Activated CD4-positive, alpha-beta T cell treated with anti-CD3 and anti-CD28 coated beads for 1 hour (primary cell): Measurements from ENCODE around the gene SPRR2A.
"Not testable (repeated sequence)": the region's sequence is repeated elsewhere in the genome, so short reads cannot be mapped to it uniquely, and the experiment has no call there.

ENCODE experiments used
- DNase-seq: peaks from one replicate; pipeline ENCODE4 v3.0.0-alpha.2; 2020

Gene SPRR2A

GRCh38 chr1:153057375-153057774 is at the start of gene SPRR2A:
Gene SPRR2A, minus strand, starts transcription at chr1:153057512. Its CDS starts 777 bp downstream, at chr1:153056735.
- DNase-seq = no peak

DNA sequence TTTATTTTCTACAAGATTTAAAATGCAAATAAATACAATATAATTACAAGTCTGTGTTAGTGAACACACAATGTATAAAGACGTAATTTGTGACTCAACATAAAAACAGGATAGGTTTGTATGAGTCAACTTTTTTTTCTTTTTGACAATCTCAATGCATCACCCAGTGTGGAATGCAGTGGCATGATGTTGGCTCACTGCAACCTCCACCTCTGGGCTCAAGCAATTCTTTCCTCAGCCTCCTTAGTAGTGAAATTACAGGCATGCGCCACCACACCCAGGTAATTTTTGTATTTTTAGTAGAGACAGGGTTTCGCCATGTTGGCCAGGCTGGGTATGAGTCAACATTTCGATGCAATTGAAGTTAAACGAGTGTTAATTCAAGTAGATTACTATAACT is 42.9 kb upstream of the SPRR2A start:
- DNase-seq = no peak

DNA sequence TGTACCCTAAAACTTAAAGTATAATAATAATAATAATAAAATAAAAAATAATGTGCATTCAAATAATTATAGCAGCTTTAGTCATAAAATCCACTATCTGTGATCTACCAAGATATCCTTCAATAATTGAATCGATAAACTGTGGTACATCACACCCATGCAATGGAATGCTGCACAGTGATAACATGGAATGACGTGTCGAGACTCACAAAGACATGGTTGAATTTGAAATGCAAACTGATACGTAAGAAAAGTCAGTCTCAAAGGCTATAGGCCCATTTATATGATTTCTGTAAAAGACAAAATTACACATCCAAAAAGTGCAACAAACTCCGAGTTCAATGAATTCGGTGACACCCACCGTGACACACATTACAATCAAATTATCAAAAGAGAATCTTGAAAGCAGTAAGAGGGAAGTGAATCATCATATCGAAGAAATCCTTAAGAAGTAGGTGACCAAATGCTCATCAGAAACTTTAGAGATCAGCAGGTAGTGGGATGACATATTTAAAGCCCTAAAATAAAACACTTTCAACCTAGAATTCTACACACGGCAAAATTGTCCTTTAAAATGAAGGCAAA is 42.2 kb upstream of the SPRR2A start:
- no peak for DNase-seq

GRCh38 chr1:153095764-153096163 is 38.5 kb upstream of the SPRR2A start:
- DNase-seq = no peak

DNA sequence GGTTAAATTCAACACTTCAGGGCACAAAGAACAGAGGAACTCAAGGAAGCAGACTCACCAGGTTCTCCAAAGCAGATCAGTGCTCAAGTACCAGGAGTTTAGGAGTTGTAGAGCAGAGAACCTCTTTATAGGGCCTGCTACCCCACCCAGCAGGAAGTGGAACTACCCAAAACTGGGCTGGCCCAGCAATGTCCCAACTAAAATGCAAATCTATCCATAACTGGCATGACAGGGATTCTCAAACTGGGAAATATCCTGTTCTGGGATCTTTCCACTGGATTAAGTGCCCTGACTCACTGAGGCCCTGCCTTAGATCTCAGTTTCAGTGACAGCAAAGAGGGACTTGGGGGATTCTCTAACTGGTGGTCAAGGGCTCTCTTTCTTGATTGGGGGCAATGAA is 37.1 kb upstream of the SPRR2A start, which contains the start of gene SPRR2E:
TSS of gene SPRR2E (minus strand) at position 101 of the 400 bp plus-strand sequence. CDS start 775 bp downstream, outside the sequence.
- no peak for DNase-seq

DNA sequence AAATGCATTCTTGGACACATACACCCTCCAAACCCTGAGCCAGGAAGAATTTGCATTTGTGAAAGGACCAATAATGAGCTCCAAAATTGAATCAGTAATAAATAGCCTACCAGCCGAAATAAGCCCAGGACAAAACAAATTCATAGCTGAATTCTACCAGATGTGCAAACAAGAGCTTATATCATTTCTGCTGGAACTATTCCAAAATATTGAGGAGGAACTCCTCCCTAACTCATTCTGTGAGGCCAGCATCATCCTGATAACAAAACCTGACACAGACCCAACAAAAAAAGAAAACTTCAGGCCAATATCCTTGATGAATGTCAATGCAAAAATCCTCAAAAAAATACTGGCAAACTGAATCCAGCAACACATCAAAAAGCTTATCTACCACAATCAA is 30.3 kb upstream of the SPRR2A start:
- DNase-seq = no peak

- no peak for DNase-seq
Observed at GRCh38 chr1:153081736-153082135, 24.4 kb upstream of the SPRR2A start.

GRCh38 chr1:153072806-153073726 is 15.8 kb upstream of the SPRR2A start:
- DNase-seq = no peak

GRCh38 chr1:153071511-153071910 is 14.2 kb upstream of the SPRR2A start, which contains the start of gene SPRR2B:
Gene SPRR2B, minus strand, starts transcription at chr1:153071611. Its CDS starts 772 bp downstream, at chr1:153070839.
- DNase-seq = no peak

GRCh38 chr1:153070243-153070642 is 12.9 kb upstream of the SPRR2A start:
- DNase-seq = no peak

DNA sequence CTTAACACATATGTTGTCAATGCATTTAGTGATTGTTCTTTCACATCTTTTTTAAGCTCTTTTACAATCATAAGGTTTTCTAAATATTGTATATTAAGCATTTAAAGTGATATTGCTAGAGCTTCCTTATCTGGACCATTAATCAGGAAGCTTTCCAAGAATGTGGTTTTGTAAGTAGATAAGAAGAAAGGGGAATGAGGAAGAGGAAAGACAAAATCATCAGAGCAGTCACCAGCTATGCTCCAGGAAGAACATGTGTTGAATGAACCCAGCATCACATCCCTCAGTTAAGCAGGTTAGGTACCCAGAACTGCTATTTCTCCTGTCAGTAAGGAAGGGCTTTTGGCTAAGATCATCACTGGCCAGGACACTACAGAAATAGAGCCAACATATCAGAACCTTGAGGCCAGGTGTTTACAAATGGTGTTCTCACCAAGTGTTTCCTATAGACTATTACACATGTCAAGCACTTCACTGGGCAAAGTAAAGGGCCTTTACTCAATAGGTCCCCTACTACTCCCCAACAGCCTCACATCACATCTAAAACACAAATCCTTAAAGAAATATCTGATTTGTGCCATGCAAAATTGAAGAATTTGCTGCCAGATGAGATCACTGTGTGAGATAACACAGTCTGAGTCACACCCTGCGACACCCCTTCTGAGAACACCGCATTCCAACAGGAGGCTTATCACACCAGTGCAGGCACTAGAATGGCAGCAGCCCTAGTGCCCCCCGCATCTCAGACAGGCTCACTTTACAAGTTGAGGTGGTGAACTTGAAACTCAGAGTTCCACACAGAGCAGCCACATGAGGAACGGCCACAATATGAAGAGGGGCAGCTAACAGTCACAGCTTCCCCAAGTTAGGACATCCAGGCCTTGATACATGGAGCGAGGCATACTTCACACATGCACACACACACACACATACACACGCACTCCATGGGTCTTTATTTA is 1.8 kb upstream of the SPRR2A start:
- DNase-seq = no peak

DNA sequence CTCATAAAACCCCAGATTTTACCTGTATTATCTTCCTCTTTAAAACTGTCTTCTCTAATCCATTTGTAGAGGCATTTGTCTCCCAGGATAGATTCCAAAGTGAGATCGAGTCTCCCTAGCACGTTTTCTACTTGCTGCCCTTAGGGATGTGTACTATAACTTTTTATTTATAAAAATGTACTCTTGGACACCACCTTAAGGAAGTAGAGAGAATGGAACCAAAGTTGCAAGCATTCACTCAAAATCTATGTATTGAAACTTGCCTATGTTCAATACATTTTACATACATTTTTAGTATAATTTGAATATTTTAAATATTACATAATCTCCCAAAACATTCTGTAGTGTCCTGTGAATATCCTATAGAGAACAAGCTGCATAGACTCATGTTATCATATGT is 842 bp upstream of the SPRR2A start:
- no peak for DNase-seq

DNA sequence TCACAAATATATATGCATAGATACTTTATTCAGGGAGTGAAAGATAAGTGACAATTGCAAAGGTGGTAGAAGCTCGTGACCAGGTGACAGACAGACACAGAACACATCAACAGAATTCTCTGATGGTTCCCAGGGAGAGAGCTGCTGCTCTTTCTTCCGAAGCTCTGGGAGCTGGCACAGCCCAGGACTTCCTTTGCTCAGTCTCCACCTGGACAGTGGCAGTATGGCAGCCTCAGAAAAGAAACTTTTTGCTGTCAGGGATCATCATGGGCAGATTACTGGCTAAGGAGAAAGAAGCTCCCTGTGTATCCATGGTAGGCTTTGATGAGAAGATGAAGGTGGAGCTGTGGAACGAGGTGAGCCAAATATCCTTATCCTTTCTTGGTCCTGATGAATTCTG is 1.2 kb downstream of the SPRR2A start:
- not testable (repeated sequence) for DNase-seq

DNA sequence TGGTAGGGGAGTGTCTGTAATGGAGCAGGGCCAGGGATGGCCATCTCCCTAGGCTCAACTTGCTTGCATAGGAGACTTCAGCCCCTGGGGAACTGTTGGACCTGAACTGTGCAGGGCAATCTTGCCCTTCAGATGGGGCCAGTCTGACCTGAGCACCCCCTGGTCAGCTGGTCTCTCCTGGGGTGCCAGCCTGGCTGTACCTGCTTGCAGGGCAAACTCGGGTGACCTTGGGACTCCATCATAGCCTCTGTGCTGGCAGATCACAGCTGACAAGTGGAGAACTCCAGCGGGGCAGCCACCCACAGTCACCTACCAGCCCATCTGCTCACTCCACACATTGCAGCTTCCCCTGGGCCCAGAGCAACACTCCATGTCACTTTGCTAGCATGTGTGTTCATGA is 8.1 kb downstream of the SPRR2A start:
- no peak for DNase-seq

- DNase-seq = no peak
Observed at GRCh38 chr1:153040950-153041631, 16.2 kb downstream of the SPRR2A start, which contains the start of gene SPRR2D. Gene SPRR2D, minus strand, starts transcription at chr1:153041120. Its CDS starts 774 bp downstream, at chr1:153040346.

DNA sequence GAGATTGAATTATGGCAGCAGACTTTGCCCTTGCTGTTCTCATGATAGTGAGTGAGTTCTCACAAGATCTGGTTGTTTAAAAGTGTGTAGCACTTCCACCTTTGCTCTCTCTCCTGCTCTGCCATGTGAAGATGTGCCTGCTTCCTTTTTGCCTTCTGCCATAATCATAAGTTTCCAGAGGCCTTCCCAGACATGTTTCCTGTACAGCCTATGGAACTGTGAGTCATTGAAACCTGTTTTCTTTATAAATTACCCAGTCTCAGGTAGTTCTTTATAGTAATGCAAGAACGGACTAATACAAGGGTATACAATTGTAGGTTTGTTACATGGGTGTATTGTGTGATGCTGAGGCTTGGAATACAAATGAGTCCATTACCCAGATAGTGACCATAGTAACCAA is 22.1 kb downstream of the SPRR2A start:
- no peak for DNase-seq

DNA sequence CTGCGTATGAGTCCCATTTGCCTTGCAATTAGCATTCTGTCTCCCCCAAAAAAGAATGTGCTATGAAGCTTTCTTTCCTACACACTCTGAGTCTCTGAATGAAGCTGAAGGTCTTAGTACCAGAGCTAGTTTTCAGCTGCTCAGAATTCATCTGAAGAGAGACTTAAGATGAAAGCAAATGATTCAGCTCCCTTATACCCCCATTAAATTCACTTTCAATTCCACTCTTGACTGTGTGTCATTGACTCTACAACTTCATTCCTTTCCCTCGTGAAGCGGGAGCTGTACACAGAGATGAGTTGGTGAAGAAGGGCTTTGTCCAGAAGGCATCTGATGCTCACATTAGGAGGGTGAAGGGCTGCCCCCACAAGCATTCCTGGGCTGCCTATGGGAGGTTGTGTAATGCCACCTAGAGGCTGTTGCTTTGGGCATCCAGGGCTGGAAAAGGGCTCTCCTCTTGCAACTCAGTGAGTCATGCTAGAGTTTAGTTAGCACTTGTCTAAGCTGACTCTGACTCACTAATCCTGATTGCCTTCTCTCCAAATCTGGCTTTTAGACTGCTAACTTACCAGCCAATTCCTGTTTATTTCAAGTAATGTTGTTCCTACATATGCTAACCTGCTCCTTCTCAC is 24.5 kb downstream of the SPRR2A start:
- no peak for DNase-seq

DNA sequence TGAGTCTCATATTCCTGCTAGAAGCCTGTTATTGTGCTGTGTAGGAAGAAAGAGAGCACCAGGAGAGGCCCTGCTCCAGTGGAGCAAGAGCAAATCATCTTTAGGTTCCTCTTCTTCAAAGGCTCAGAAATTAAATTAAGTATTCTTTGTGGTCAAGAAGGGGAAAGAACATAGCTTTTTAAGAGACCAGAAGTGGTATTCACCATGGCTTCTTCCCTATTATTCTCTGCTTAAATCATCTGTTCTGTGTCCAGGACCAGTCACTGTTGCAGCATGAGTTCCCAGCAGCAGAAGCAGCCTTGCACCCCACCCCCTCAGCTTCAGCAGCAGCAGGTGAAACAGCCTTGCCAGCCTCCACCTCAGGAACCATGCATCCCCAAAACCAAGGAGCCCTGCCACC is 25.2 kb downstream of the SPRR2A start:
- no peak for DNase-seq

GRCh38 chr1:153030895-153031294 is 26.4 kb downstream of the SPRR2A start, which contains the start of gene SPRR1B:
Gene SPRR1B, plus strand, starts transcription at chr1:153031203. Its CDS starts 1,143 bp downstream, at chr1:153032346.
- no peak for DNase-seq

GRCh38 chr1:153028766-153029165 is 28.5 kb downstream of the SPRR2A start:
- no peak for DNase-seq

DNA sequence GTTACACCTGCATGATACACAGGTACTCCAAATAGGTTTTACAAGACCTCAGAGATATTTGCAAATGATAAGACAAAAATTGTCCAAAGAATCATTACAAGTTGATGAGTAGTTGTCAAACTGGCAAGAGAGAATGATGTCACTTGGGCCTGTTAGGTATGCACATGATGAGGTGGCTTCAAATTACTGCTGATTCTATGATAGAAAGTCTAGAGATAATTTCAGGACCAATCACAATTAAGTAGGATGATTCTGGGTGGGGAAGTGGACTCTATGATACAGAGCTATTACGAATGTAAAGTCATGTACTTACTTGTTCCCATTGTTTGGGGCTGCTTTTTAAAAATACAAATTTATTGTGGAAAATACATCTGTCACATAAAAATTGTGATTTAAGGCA is 31.5 kb downstream of the SPRR2A start:
- no peak for DNase-seq

GRCh38 chr1:153024413-153024812 is 32.9 kb downstream of the SPRR2A start:
- no peak for DNase-seq
